ENCODE results near the gene DYRK1A.

Gene DYRK1A

GRCh38 chr21:37566790-37567615 lies 200.4 kb downstream of the DYRK1A start:
- no peak for DNase-seq (ENCODE audit: low spot score)

- DNase-seq (ENCODE audit: low spot score) = no peak
Observed at GRCh38 chr21:37568415-37568814, 201.8 kb downstream of the DYRK1A start.

GRCh38 chr21:37568916-37569315 lies 202.3 kb downstream of the DYRK1A start:
- no peak for DNase-seq (ENCODE audit: low spot score)

- DNase-seq (ENCODE audit: low spot score) = no peak
Observed at GRCh38 chr21:37571442-37571841, 204.9 kb downstream of the DYRK1A start.

- DNase-seq (ENCODE audit: low spot score) = no peak
Observed at GRCh38 chr21:37574316-37574715, 207.7 kb downstream of the DYRK1A start.

GRCh38 chr21:37574751-37575150 lies 208.2 kb downstream of the DYRK1A start:
- DNase-seq (ENCODE audit: low spot score) = no peak

- DNase-seq (ENCODE audit: low spot score) = no peak
Observed at GRCh38 chr21:37575580-37575979, 209.0 kb downstream of the DYRK1A start.
